H1 (cell line): Measurements from ENCODE around the gene SNRPD3. TPM values are rescaled to one million over a fixed set of nuclear protein-coding genes. Genes with fewer than 3 reads are reported as not detected.

Experiments
- CTCF ChIA-PET: fragments of 300-600 bp; sonication (Branson Sonifier 250); formaldehyde crosslinking; loops from one replicate; lab custom pipeline; 2021; ENCODE audit not compliant: partially characterized antibody; lab: Charles Lee
- POLR2A ChIA-PET: fragments of 300-600 bp; sonication (Branson Sonifier 250); formaldehyde crosslinking; loops from one replicate; lab custom pipeline; 2021; ENCODE audit warnings: inconsistent platforms; ENCODE audit not compliant: partially characterized antibody; lab: Charles Lee
- DNase-seq, 2 experiments: peaks; one replicate each; pipeline versions ENCODE4 v3.0.0 to v3.0.0-alpha.2; 2010 to 2022; ENCODE audit warnings: low spot score in 2 of 2, low read depth in 1 of 2, mixed read lengths in 1 of 2
- FAIRE-seq: peaks from 2 replicates; lab custom pipeline; 2011; peaks lifted over from hg19 to GRCh38; lab: Jason Lieb, UNC
- H2AFZ ChIP-seq: 2 replicates; pipeline ENCODE4 v1.8.1; 2012; ENCODE audit warnings: low read length, inconsistent platforms
- H2AK5ac ChIP-seq: 2 replicates; pipeline ENCODE4 v1.6.1; 2013; ENCODE audit warnings: low read depth, low read length
- H2BK120ac ChIP-seq: replicated peaks from 2 replicates; pipeline ENCODE3; 2013; ENCODE audit warnings: low read depth, low read length, inconsistent platforms
- H2BK12ac ChIP-seq: 2 replicates; pipeline ENCODE4 v1.6.1; 2013; ENCODE audit warnings: low read depth, low read length
- H2BK15ac ChIP-seq: 2 replicates; pipeline ENCODE4 v1.6.1; 2013; ENCODE audit warnings: low read length
- H2BK20ac ChIP-seq: 2 replicates; pipeline ENCODE4 v1.6.1; 2013; ENCODE audit warnings: low read length
- H2BK5ac ChIP-seq: 2 replicates; pipeline ENCODE4 v1.6.1; 2013; ENCODE audit warnings: low read depth, low read length
- H3K14ac ChIP-seq: 2 replicates; pipeline ENCODE4 v1.6.1; 2013; ENCODE audit warnings: inconsistent platforms; ENCODE audit not compliant: insufficient read length
- H3K18ac ChIP-seq: 2 replicates; pipeline ENCODE4 v1.6.1; 2013; ENCODE audit warnings: low read length; ENCODE audit errors: extremely low read depth
- H3K23ac ChIP-seq: 2 replicates; pipeline ENCODE4 v1.6.1; 2013; ENCODE audit warnings: inconsistent platforms; ENCODE audit not compliant: insufficient read length
- H3K23me2 ChIP-seq: 2 replicates; pipeline ENCODE4 v1.6.1; 2013; ENCODE audit warnings: low read depth, low read length
- H3K27ac ChIP-seq: 2 replicates; pipeline ENCODE4 v1.6.1; 2011; ENCODE audit warnings: low read depth, low read length, inconsistent platforms
- H3K27me3 ChIP-seq, 4 experiments: replicated peaks in 1 of 4; 1 replicate in 1 of 4; 2 replicates in 3 of 4; pipeline versions ENCODE4 v1.6.1 to v1.8.1; 2011 to 2013; ENCODE audit warnings: low read length in 3 of 4, mild to moderate bottlenecking in 3 of 4, inconsistent platforms in 2 of 4, mixed read lengths in 2 of 4, moderate library complexity in 1 of 4; ENCODE audit not compliant: control insufficient read depth in 3 of 4, insufficient read depth in 3 of 4; ENCODE audit errors: extremely low read depth in 1 of 4
- H3K36me3 ChIP-seq, 4 experiments: 2 replicates each; pipeline versions ENCODE4 v1.6.1 to v1.8.1; 2011 to 2013; ENCODE audit warnings: mild to moderate bottlenecking in 4 of 4, low read length in 3 of 4, moderate library complexity in 2 of 4, control low read depth in 1 of 4, inconsistent platforms in 1 of 4; ENCODE audit not compliant: insufficient read depth in 4 of 4, control insufficient read depth in 2 of 4
- H3K4ac ChIP-seq: replicated peaks from 2 replicates; pipeline ENCODE3; 2013; ENCODE audit warnings: low read length, low read depth, mixed read lengths, inconsistent platforms; ENCODE audit not compliant: insufficient read length
- H3K4me1 ChIP-seq, 4 experiments: replicated peaks in 1 of 4; 1 replicate in 1 of 4; 2 replicates in 3 of 4; pipeline versions ENCODE4 v1.6.1 to v1.8.1; 2011 to 2013; ENCODE audit warnings: low read length in 3 of 4, inconsistent platforms in 2 of 4, mixed read lengths in 1 of 4; ENCODE audit not compliant: insufficient read depth in 4 of 4, control insufficient read depth in 3 of 4
- H3K4me2 ChIP-seq, 2 experiments: 2 replicates each; pipeline versions ENCODE4 v1.6.1 to v1.8.1; 2011 to 2013; ENCODE audit warnings: low read depth in 2 of 2, low read length in 2 of 2, control low read depth in 1 of 2, inconsistent platforms in 1 of 2, mild to moderate bottlenecking in 1 of 2; ENCODE audit not compliant: insufficient read depth in 1 of 2
- H3K4me3 ChIP-seq, 4 experiments: fragments of 200-600, 300-600 bp in 1 of 4; sonication (generic), shearing (Covaris generic), sonication (Bioruptor Twin) in 1 of 4; 2 replicates each; pipeline versions ENCODE4 v1.5.1 to v1.8.1; 2011 to 2016; ENCODE audit warnings: low read length in 4 of 4, low read depth in 3 of 4, control low read depth in 2 of 4, inconsistent platforms in 2 of 4, mild to moderate bottlenecking in 2 of 4, mixed read lengths in 1 of 4, moderate library complexity in 1 of 4; ENCODE audit not compliant: insufficient read depth in 2 of 4; ENCODE audit errors: extremely low read depth in 1 of 4
- H3K56ac ChIP-seq: replicated peaks from 2 replicates; pipeline ENCODE3; 2013; ENCODE audit warnings: low read depth, mild to moderate bottlenecking, mixed read lengths, low read length, inconsistent platforms; ENCODE audit not compliant: insufficient read length
- H3K79me1 ChIP-seq: 2 replicates; pipeline ENCODE4 v1.6.1; 2013; ENCODE audit warnings: low read depth, low read length, control low read depth
- H3K79me2 ChIP-seq, 2 experiments: 2 replicates each; pipeline versions ENCODE4 v1.6.1 to v1.8.1; 2012 to 2013; ENCODE audit warnings: low read length in 2 of 2, mild to moderate bottlenecking in 2 of 2, inconsistent platforms in 1 of 2; ENCODE audit not compliant: insufficient read depth in 2 of 2, control insufficient read depth in 1 of 2
- H3K9ac ChIP-seq, 4 experiments: replicated peaks in 1 of 4; 1 replicate in 1 of 4; 2 replicates in 3 of 4; pipeline versions ENCODE4 v1.6.1 to v1.8.1; 2011 to 2013; ENCODE audit warnings: low read depth in 3 of 4, low read length in 3 of 4, control low read depth in 2 of 4, mild to moderate bottlenecking in 2 of 4, moderate library complexity in 2 of 4, inconsistent platforms in 1 of 4; ENCODE audit errors: extremely low read depth in 1 of 4
- H3K9me3 ChIP-seq, 2 experiments: 2 replicates each; pipeline versions ENCODE4 v1.6.1 to v1.8.1; 2012 to 2013; ENCODE audit warnings: mild to moderate bottlenecking in 2 of 2, moderate library complexity in 2 of 2, control low read depth in 1 of 2, inconsistent platforms in 1 of 2, low read depth in 1 of 2, low read length in 1 of 2, mixed read lengths in 1 of 2; ENCODE audit not compliant: insufficient read depth in 2 of 2
- H4K20me1 ChIP-seq, 2 experiments: replicated peaks in 1 of 2; 2 replicates each; pipeline versions ENCODE3 to v1.8.1; 2011 to 2013; ENCODE audit warnings: inconsistent platforms in 2 of 2, low read length in 2 of 2, mild to moderate bottlenecking in 1 of 2; ENCODE audit not compliant: insufficient read depth in 2 of 2, control insufficient read depth in 1 of 2
- H4K5ac ChIP-seq: 2 replicates; pipeline ENCODE4 v1.6.1; 2013; ENCODE audit warnings: low read length, low read depth, mixed read lengths, inconsistent platforms; ENCODE audit not compliant: insufficient read length
- H4K8ac ChIP-seq: 2 replicates; pipeline ENCODE4 v1.8.0; 2013; ENCODE audit warnings: mild to moderate bottlenecking, moderate library complexity, low read length, inconsistent platforms; ENCODE audit not compliant: insufficient read depth; ENCODE audit errors: extremely low read depth
- H4K91ac ChIP-seq: replicated peaks from 2 replicates; pipeline ENCODE3; 2013; ENCODE audit warnings: low read length, mixed read lengths, inconsistent platforms; ENCODE audit not compliant: insufficient read length
- HDAC6 ChIP-seq: IDR thresholded peaks from one replicate; pipeline ENCODE4 v1.7.1; 2012; ENCODE audit warnings: low read depth, mild to moderate bottlenecking, inconsistent platforms, low read length, moderate library complexity
- POLR2AphosphoS5 ChIP-seq: IDR thresholded peaks from 2 replicates; pipeline ENCODE4 v1.6.1; 2011; ENCODE audit warnings: low read depth, low read length
- YY1 ChIP-seq: IDR thresholded peaks from 2 replicates; pipeline ENCODE4 v1.6.1; 2011; ENCODE audit warnings: low read depth, mild to moderate bottlenecking, low read length
- ZNF274 ChIP-seq: IDR thresholded peaks from 2 replicates; pipeline ENCODE4 v1.7.0; 2012; ENCODE audit warnings: low read length, borderline replicate concordance; ENCODE audit errors: extremely low read depth
- WGBS, 2 experiments: shearing (Covaris generic) in 1 of 2; methylation state at CpG; one replicate each; pipeline versions ENCODE4 v1.1.6 to v1.1.7; 2013 to 2015; ENCODE audit warnings: low lambda C conversion rate in 2 of 2, mixed read lengths in 2 of 2, inconsistent platforms in 1 of 2, low coverage in 1 of 2, missing lambda C conversion rate in 1 of 2; ENCODE audit not compliant: insufficient replicate concordance in 2 of 2, insufficient coverage in 1 of 2, insufficient read length in 1 of 2; ENCODE audit errors: extremely low coverage in 1 of 2, missing lambda C conversion rate in 1 of 2; 5-methylcytosine and 5-hydroxymethylcytosine counted together
- polyA plus RNA-seq, 7 experiments: library from polyadenylated mRNA; depleted of rRNA in 3 of 7; stranded (reverse) in 5 of 7; unstranded in 2 of 7; fragments of >200 nt in 5 of 7; fragments of 200-250 nt in 2 of 7; gene quantifications; 1 replicate in 5 of 7; 2 replicates in 1 of 7; 4 replicates in 1 of 7; pipeline versions ENCODE4 v1.2.1 to v1.2.3, GENCODE V29; 2011 to 2013; ENCODE audit warnings: missing spikeins in 2 of 7, mixed read lengths in 2 of 7
- total RNA-seq: library from RNA; stranded (reverse); fragmentation: NEBNext Ultra II Directional; extraction: Animal tissue kit (Norgen Biotek cat#: 25700); gene quantifications from 2 replicates; pipeline ENCODE4 v1.2.1, GENCODE V29; 2021

SNRPD3 gene
- total and polyA plus RNA-seq, 2 of the 8 experiments (the other 6 are each of a cell fraction or from before 2014, with no cell fraction given): 200 to 455 TPM

DNA sequence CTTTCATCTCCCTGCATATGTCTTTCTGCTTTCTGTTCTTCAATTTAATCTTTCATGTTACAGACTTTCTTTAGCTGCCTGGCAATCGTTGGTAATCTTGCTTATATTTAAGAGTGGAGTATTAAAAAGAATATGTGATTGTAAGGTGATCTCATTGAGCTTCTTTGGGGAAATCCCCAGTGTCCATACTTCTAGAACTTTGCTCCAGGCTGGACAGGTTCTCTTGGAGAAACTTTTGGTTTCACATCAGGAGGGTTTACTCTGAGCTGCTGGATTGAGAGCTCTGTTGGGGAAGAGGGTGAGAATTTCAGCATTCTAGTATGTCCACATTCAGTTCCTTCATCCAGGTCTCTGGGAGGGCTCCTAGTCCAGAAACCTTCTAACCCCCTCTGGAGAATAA, 21.0 kb downstream of the SNRPD3 start:
- no peak for FAIRE-seq
- POLR2A ChIA-PET: interaction anchor here (1.1 to 4.4 kb wide), 7 partner anchors 9 to 20 kb away, joined by 3 to 26 read pairs (median 4); partner anchors contain the start of gene LRRC75B
- H3K27ac ChIP-seq: no peak overlapping the region

More for the DNA sequence above, 21.0 kb downstream of the SNRPD3 start:
- CTCF ChIA-PET: interaction anchor here (1.3 to 1.5 kb wide), 2 partner anchors 7 to 226 kb away, joined by 3 to 4 read pairs; no protein-coding TSS in a partner anchor
- Histone ChIP-seq H3K56ac (no peak overlapping the region), H3K23ac (no peak overlapping the region), H3K9ac (no peak overlapping the region), H2BK12ac (no peak overlapping the region), H2BK20ac (no peak overlapping the region), H3K4ac (no peak overlapping the region), H4K20me1 (peaks cover 2 to 4% of the 10 kb centered on the region in 2 experiments), H3K14ac (no peak overlapping the region), H3K27me3 (no peaks in the 10 kb centered on the region), H2BK5ac (no peak overlapping the region), H2AFZ (no peak overlapping the region), H3K79me2 (no peaks in the 10 kb centered on the region), H2BK15ac (no peak overlapping the region), H3K4me1 (no peaks in the 10 kb centered on the region; a peak in 1 of 7 replicates), H3K18ac (no peak overlapping the region), H3K4me3 (no peak overlapping the region), H4K91ac (no peak overlapping the region), H2AK5ac (no peak overlapping the region), H3K9me3 (no peaks in the 10 kb centered on the region), H3K36me3 (peaks cover 15 to 30% (median 24%) of the 10 kb centered on the region in 4 experiments), H4K5ac (no peak overlapping the region), H3K23me2 (no peaks in the 10 kb centered on the region), H3K79me1 (0 out of 2 replicates have a peak, but pooled peaks cover 2% of the 10 kb centered on the region), H3K4me2 (no peak overlapping the region), H4K8ac (no peak overlapping the region), H2BK120ac (no peak overlapping the region)
- no peak for DNase-seq
- WGBS, 2 experiments: 77% methylated on average over 1 of the region's 1 CpG; no CpG with 5 or more reads in 1 of the 2 experiments
- TF ChIP-seq POLR2AphosphoS5: no peak
- TF ChIP-seq HDAC6: no peak
- no peak for TF ChIP-seq ZNF274
- TF ChIP-seq YY1: no peak
